HCEC 1CT (cell line): ENCODE data around the gene HEY2.
A peak's percentile ranks its signal among the peaks of the same experiment; 100 is the strongest.
"Not testable (repeated sequence)": the region's sequence is repeated elsewhere in the genome, so short reads cannot be mapped to it uniquely, and the experiment has no call there.

Experiments used
- DNase-seq: peaks from one replicate; pipeline ENCODE4 v3.0.0-alpha.2; 2017

HEY2 gene

GRCh38 chr6:125749173-125749864, at the start of gene HEY2:
TSS of gene HEY2 (plus strand) at chr6:125749632. CDS start at chr6:125749777, 145 bp downstream.
- peak; percentile 81 for DNase-seq

- DNase-seq = no peak
Measured at GRCh38 chr6:125700581-125701353, 48.7 kb upstream of the HEY2 start.

GRCh38 chr6:125701354-125701668, 48.1 kb upstream of the HEY2 start:
- no peak for DNase-seq

- not testable (repeated sequence) for DNase-seq
Measured at GRCh38 chr6:125703882-125704281, 45.5 kb upstream of the HEY2 start.

GRCh38 chr6:125707615-125708243, 41.7 kb upstream of the HEY2 start:
- no peak for DNase-seq

- no peak for DNase-seq
Measured at GRCh38 chr6:125711013-125711675, 38.3 kb upstream of the HEY2 start.

- DNase-seq = no peak
Measured at GRCh38 chr6:125714441-125715090, 34.9 kb upstream of the HEY2 start.

- DNase-seq = no peak
Measured at GRCh38 chr6:125717120-125717731, 32.2 kb upstream of the HEY2 start.

GRCh38 chr6:125718109-125718508, 31.3 kb upstream of the HEY2 start:
- no peak for DNase-seq

GRCh38 chr6:125722886-125723285, 26.5 kb upstream of the HEY2 start:
- DNase-seq = no peak

- DNase-seq = no peak
Measured at GRCh38 chr6:125727216-125727615, 22.2 kb upstream of the HEY2 start.

GRCh38 chr6:125728739-125729138, 20.7 kb upstream of the HEY2 start:
- DNase-seq = no peak

- DNase-seq = no peak
Measured at GRCh38 chr6:125729983-125730382, 19.4 kb upstream of the HEY2 start.

- no peak for DNase-seq
Measured at GRCh38 chr6:125732398-125732797, 17.0 kb upstream of the HEY2 start.

GRCh38 chr6:125733516-125734300, 15.7 kb upstream of the HEY2 start:
- DNase-seq = no peak

GRCh38 chr6:125738276-125738675, 11.2 kb upstream of the HEY2 start:
- DNase-seq = no peak

GRCh38 chr6:125739364-125739763, 10.1 kb upstream of the HEY2 start:
- DNase-seq = no peak

GRCh38 chr6:125741336-125741735, 8.1 kb upstream of the HEY2 start:
- DNase-seq = no peak

- DNase-seq = no peak
Measured at GRCh38 chr6:125742024-125742423, 7.4 kb upstream of the HEY2 start.

- no peak for DNase-seq
Measured at GRCh38 chr6:125742464-125743120, 6.8 kb upstream of the HEY2 start.

GRCh38 chr6:125743604-125744003, 5.8 kb upstream of the HEY2 start:
- DNase-seq = no peak
